ENCODE results near the gene REXO5.
"Not testable (repeated sequence)": the region's sequence is repeated elsewhere in the genome, so short reads cannot be mapped to it uniquely, and the experiment has no call there.

The REXO5 gene

GRCh38 chr16:20847550-20847949 lies 41.2 kb downstream of the REXO5 start:
- no peak for DNase-seq (ENCODE audit: low read depth in 2 of 2)

GRCh38 chr16:20849589-20850390 lies 43.5 kb downstream of the REXO5 start:
- DNase-seq (ENCODE audit: low read depth in 2 of 2) = peak; percentile 25 to 44

- DNase-seq (ENCODE audit: low read depth in 2 of 2) = no peak
These were observed 44.7 kb downstream of the REXO5 start for GRCh38 chr16:20850981-20851380.

- DNase-seq (ENCODE audit: low read depth in 2 of 2) = no peak
These were observed 45.3 kb downstream of the REXO5 start for GRCh38 chr16:20851601-20852000.

- DNase-seq (ENCODE audit: low read depth in 2 of 2) = no peak
These were observed 46.8 kb downstream of the REXO5 start for GRCh38 chr16:20853143-20853542.

GRCh38 chr16:20853981-20854620 lies 47.8 kb downstream of the REXO5 start:
- no peak for DNase-seq (ENCODE audit: low read depth in 2 of 2)

GRCh38 chr16:20854963-20855362 lies 48.6 kb downstream of the REXO5 start:
- no peak for DNase-seq (ENCODE audit: low read depth in 2 of 2)

GRCh38 chr16:20857281-20857680 lies 51.0 kb downstream of the REXO5 start:
- no peak for DNase-seq (ENCODE audit: low read depth in 2 of 2)

GRCh38 chr16:20859229-20859628 lies 52.9 kb downstream of the REXO5 start:
- no peak for DNase-seq (ENCODE audit: low read depth in 2 of 2)

GRCh38 chr16:20859699-20860098 lies 53.4 kb downstream of the REXO5 start:
- no peak for DNase-seq (ENCODE audit: low read depth in 2 of 2)

GRCh38 chr16:20860361-20860760 lies 54.0 kb downstream of the REXO5 start:
- no peak for DNase-seq (ENCODE audit: low read depth in 2 of 2)

GRCh38 chr16:20860995-20861394 lies 54.7 kb downstream of the REXO5 start:
- DNase-seq (ENCODE audit: low read depth in 2 of 2) = not testable (repeated sequence)

- no peak for DNase-seq (ENCODE audit: low read depth in 2 of 2)
These were observed 56.0 kb downstream of the REXO5 start for GRCh38 chr16:20862162-20862960.

GRCh38 chr16:20864376-20864775 lies 58.0 kb downstream of the REXO5 start:
- not testable (repeated sequence) for DNase-seq (ENCODE audit: low read depth in 2 of 2)

GRCh38 chr16:20865420-20866131 lies 59.2 kb downstream of the REXO5 start:
- DNase-seq (ENCODE audit: low read depth in 2 of 2) = no peak

GRCh38 chr16:20866145-20866772 lies 59.9 kb downstream of the REXO5 start:
- DNase-seq (ENCODE audit: low read depth in 2 of 2) = no peak

GRCh38 chr16:20866801-20867200 lies 60.5 kb downstream of the REXO5 start:
- no peak for DNase-seq (ENCODE audit: low read depth in 2 of 2)

- no peak for DNase-seq (ENCODE audit: low read depth in 2 of 2)
These were observed 61.3 kb downstream of the REXO5 start for GRCh38 chr16:20867585-20867984.

- no peak for DNase-seq (ENCODE audit: low read depth in 2 of 2)
These were observed 62.6 kb downstream of the REXO5 start for GRCh38 chr16:20868890-20869289.

- no peak for DNase-seq (ENCODE audit: low read depth in 2 of 2)
These were observed 63.9 kb downstream of the REXO5 start for GRCh38 chr16:20870122-20870820.

- DNase-seq (ENCODE audit: low read depth in 2 of 2) = no peak
These were observed 64.9 kb downstream of the REXO5 start for GRCh38 chr16:20871258-20871657.
